ENCODE results near the gene TSR2.
"Not testable (repeated sequence)": the region's sequence is repeated elsewhere in the genome, so short reads cannot be mapped to it uniquely, and the experiment has no call there.

GRCh38 chrX:54489819-54490218 lies 49.6 kb downstream of the TSR2 start:
- not testable (repeated sequence) for TF ChIP-seq TCF4 (CRISPR knock-in tag; IDR thresholded peaks at IDR 0.05; ENCODE audit: borderline replicate concordance); ARNTL (CRISPR knock-in tag; IDR thresholded peaks at IDR 0.05; ENCODE audit: borderline replicate concordance, low read depth)
- TF ChIP-seq, protein P1, sequence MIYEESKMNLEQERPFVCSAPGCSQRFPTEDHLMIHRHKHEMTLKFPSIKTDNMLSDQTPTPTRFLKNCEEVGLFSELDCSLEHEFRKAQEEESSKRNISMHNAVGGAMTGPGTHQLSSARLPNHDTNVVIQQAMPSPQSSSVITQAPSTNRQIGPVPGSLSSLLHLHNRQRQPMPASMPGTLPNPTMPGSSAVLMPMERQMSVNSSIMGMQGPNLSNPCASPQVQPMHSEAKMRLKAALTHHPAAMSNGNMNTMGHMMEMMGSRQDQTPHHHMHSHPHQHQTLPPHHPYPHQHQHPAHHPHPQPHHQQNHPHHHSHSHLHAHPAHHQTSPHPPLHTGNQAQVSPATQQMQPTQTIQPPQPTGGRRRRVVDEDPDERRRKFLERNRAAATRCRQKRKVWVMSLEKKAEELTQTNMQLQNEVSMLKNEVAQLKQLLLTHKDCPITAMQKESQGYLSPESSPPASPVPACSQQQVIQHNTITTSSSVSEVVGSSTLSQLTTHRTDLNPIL (CRISPR knock-in tag; IDR thresholded peaks at IDR 0.05; ENCODE audit: low read depth), result not testable (repeated sequence)
- TF ChIP-seq, protein P2, sequence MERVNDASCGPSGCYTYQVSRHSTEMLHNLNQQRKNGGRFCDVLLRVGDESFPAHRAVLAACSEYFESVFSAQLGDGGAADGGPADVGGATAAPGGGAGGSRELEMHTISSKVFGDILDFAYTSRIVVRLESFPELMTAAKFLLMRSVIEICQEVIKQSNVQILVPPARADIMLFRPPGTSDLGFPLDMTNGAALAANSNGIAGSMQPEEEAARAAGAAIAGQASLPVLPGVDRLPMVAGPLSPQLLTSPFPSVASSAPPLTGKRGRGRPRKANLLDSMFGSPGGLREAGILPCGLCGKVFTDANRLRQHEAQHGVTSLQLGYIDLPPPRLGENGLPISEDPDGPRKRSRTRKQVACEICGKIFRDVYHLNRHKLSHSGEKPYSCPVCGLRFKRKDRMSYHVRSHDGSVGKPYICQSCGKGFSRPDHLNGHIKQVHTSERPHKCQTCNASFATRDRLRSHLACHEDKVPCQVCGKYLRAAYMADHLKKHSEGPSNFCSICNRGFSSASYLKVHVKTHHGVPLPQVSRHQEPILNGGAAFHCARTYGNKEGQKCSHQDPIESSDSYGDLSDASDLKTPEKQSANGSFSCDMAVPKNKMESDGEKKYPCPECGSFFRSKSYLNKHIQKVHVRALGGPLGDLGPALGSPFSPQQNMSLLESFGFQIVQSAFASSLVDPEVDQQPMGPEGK (CRISPR knock-in tag; IDR thresholded peaks at IDR 0.05; ENCODE audit: borderline replicate concordance), result not testable (repeated sequence)
